HG02943 (cell line): Measurements from ENCODE around the gene SERINC4.
"Not testable (repeated sequence)": the region's sequence is repeated elsewhere in the genome, so short reads cannot be mapped to it uniquely, and the experiment has no call there.

ENCODE experiments used
- ATAC-seq: cut with Tn5 transposase; IDR thresholded peaks from one replicate; pipeline ENCODE4 v1.9.1; 2021; ENCODE audit warnings: mild to moderate bottlenecking, low read depth, moderate library complexity; ENCODE audit not compliant: unreplicated experiment

Gene SERINC4

GRCh38 chr15:43799945-43800285 lies at the start of gene SERINC4:
Gene SERINC4 (minus strand): TSS chr15:43800220. CDS start chr15:43799986, 234 bp downstream.
- no peak for ATAC-seq

- ATAC-seq = no peak
These were observed 45.4 kb upstream of the SERINC4 start for GRCh38 chr15:43845421-43845820.

- not testable (repeated sequence) for ATAC-seq
These were observed 32.5 kb upstream of the SERINC4 start for GRCh38 chr15:43832485-43832884.

- not testable (repeated sequence) for ATAC-seq
These were observed 31.6 kb upstream of the SERINC4 start for GRCh38 chr15:43831519-43832052.

GRCh38 chr15:43830691-43831275 lies 30.8 kb upstream of the SERINC4 start:
- ATAC-seq = not testable (repeated sequence)

- ATAC-seq = not testable (repeated sequence)
These were observed 30.0 kb upstream of the SERINC4 start for GRCh38 chr15:43829951-43830540.

- no peak for ATAC-seq
These were observed 28.1 kb upstream of the SERINC4 start for GRCh38 chr15:43828061-43828657.

GRCh38 chr15:43826508-43827341 lies 26.7 kb upstream of the SERINC4 start, which contains the start of gene WDR76:
Gene WDR76 (plus strand): TSS chr15:43827002. CDS start chr15:43827033, 31 bp downstream.
- no peak for ATAC-seq

- ATAC-seq = no peak
These were observed 26.0 kb upstream of the SERINC4 start for GRCh38 chr15:43826029-43826507.

- not testable (repeated sequence) for ATAC-seq
These were observed 25.3 kb upstream of the SERINC4 start for GRCh38 chr15:43825305-43825704.

GRCh38 chr15:43824302-43825246 lies 24.6 kb upstream of the SERINC4 start, which contains the start of gene MFAP1:
Gene MFAP1 (minus strand): TSS chr15:43824690. CDS start chr15:43824569, 121 bp downstream.
- ATAC-seq = peak; percentile 66

GRCh38 chr15:43821505-43821904 lies 21.5 kb upstream of the SERINC4 start:
- ATAC-seq = no peak

GRCh38 chr15:43815064-43815463 lies 15.0 kb upstream of the SERINC4 start:
- ATAC-seq = not testable (repeated sequence)

GRCh38 chr15:43808960-43809678 lies 9.1 kb upstream of the SERINC4 start:
- no peak for ATAC-seq

- no peak for ATAC-seq
These were observed 8.5 kb upstream of the SERINC4 start for GRCh38 chr15:43808435-43808950.

GRCh38 chr15:43802676-43803075 lies 2.7 kb upstream of the SERINC4 start:
- ATAC-seq = not testable (repeated sequence)

- ATAC-seq = peak; percentile 79
These were observed 494 bp upstream of the SERINC4 start, which contains the start of gene HYPK for GRCh38 chr15:43800286-43801141. Gene HYPK (plus strand): TSS chr15:43800599. CDS start chr15:43800623, 24 bp downstream.
